Trophoblast cell (in vitro differentiated cells and primary cell): ENCODE data around the gene TUBGCP5.

ENCODE experiments used
- DNase-seq, 2 donors: peaks; one replicate each; pipeline ENCODE4 v3.0.0-alpha.2; 2016
- H2AFZ ChIP-seq: 2 replicates; pipeline ENCODE4 v1.6.1; 2013; ENCODE audit warnings: low read length, moderate library complexity, mild to moderate bottlenecking; ENCODE audit not compliant: insufficient read depth, poor library complexity
- H2AK5ac ChIP-seq: 2 replicates; pipeline ENCODE4 v1.6.1; 2013; ENCODE audit warnings: mild to moderate bottlenecking, low read length
- H2BK120ac ChIP-seq: 2 replicates; pipeline ENCODE4 v1.6.1; 2013; ENCODE audit warnings: low read length, mild to moderate bottlenecking, moderate library complexity; ENCODE audit not compliant: insufficient read depth, poor library complexity
- H2BK12ac ChIP-seq: 2 replicates; pipeline ENCODE4 v1.6.1; 2013; ENCODE audit warnings: mild to moderate bottlenecking, low read length, moderate library complexity
- H2BK5ac ChIP-seq: 2 replicates; pipeline ENCODE4 v1.6.1; 2013; ENCODE audit warnings: low read length, low read depth, moderate library complexity, mild to moderate bottlenecking; ENCODE audit not compliant: poor library complexity
- H3K14ac ChIP-seq: 2 replicates; pipeline ENCODE4 v1.6.1; 2013; ENCODE audit warnings: mild to moderate bottlenecking, low read length
- H3K18ac ChIP-seq: 2 replicates; pipeline ENCODE4 v1.6.1; 2013; ENCODE audit warnings: mild to moderate bottlenecking, low read length
- H3K23ac ChIP-seq: 2 replicates; pipeline ENCODE4 v1.6.1; 2013; ENCODE audit warnings: low read length
- H3K27ac ChIP-seq: 2 replicates; pipeline ENCODE4 v1.5.1; 2013; ENCODE audit warnings: low read depth, mild to moderate bottlenecking, inconsistent platforms, low read length, moderate library complexity
- H3K27me3 ChIP-seq: 2 replicates; pipeline ENCODE4 v1.6.1; 2013; ENCODE audit warnings: inconsistent platforms, mild to moderate bottlenecking, low read length, moderate library complexity; ENCODE audit not compliant: insufficient read depth
- H3K36me3 ChIP-seq, 2 experiments: 1 replicate in 1 of 2; 2 replicates in 1 of 2; pipeline ENCODE4 v1.6.1; 2013; ENCODE audit warnings: low read length in 2 of 2, mild to moderate bottlenecking in 2 of 2, moderate library complexity in 1 of 2; ENCODE audit not compliant: insufficient read depth in 2 of 2, control insufficient read depth in 1 of 2
- H3K4ac ChIP-seq: 2 replicates; pipeline ENCODE4 v1.6.1; 2013; ENCODE audit warnings: low read depth, mild to moderate bottlenecking, low read length, moderate library complexity
- H3K4me1 ChIP-seq, 2 experiments: 1 replicate in 1 of 2; 2 replicates in 1 of 2; pipeline ENCODE4 v1.6.1; 2013; ENCODE audit warnings: low read length in 2 of 2, mild to moderate bottlenecking in 2 of 2, moderate library complexity in 1 of 2; ENCODE audit not compliant: insufficient read depth in 2 of 2, control insufficient read depth in 1 of 2
- H3K4me2 ChIP-seq: 2 replicates; pipeline ENCODE4 v1.6.1; 2013; ENCODE audit warnings: inconsistent platforms, mild to moderate bottlenecking, low read length, moderate library complexity
- H3K4me3 ChIP-seq: 2 replicates; pipeline ENCODE4 v1.5.1; 2013; ENCODE audit warnings: mild to moderate bottlenecking, low read depth, low read length, inconsistent platforms
- H3K79me1 ChIP-seq: one replicate; pipeline ENCODE4 v1.6.1; 2013; ENCODE audit warnings: low read length
- H3K79me2 ChIP-seq: 2 replicates; pipeline ENCODE4 v1.6.1; 2013; ENCODE audit warnings: low read length, mild to moderate bottlenecking; ENCODE audit not compliant: control insufficient read depth, insufficient read depth, poor library complexity
- H3K9ac ChIP-seq: 2 replicates; pipeline ENCODE4 v1.6.1; 2013; ENCODE audit warnings: mild to moderate bottlenecking, low read length
- H3K9me3 ChIP-seq: 2 replicates; pipeline ENCODE4 v1.6.1; 2013; ENCODE audit warnings: low read depth, mild to moderate bottlenecking, control low read depth, inconsistent platforms, low read length; ENCODE audit not compliant: insufficient read depth
- H4K12ac ChIP-seq: 2 replicates; pipeline ENCODE4 v1.6.1; 2013; ENCODE audit warnings: low read depth, mild to moderate bottlenecking, low read length, moderate library complexity
- H4K8ac ChIP-seq: 2 replicates; pipeline ENCODE4 v1.6.1; 2013; ENCODE audit warnings: low read depth, mild to moderate bottlenecking, low read length, moderate library complexity
- H4K91ac ChIP-seq: one replicate; pipeline ENCODE4 v1.6.1; 2013; ENCODE audit warnings: low read depth, mild to moderate bottlenecking, low read length, moderate library complexity
- WGBS: extraction: QIAGEN DNeasy Blood & Tissue Kit; methylation state at CpG from one replicate; pipeline ENCODE4 v1.1.7; 2013; ENCODE audit warnings: missing lambda C conversion rate; ENCODE audit not compliant: insufficient read length, insufficient coverage; ENCODE audit errors: extremely low coverage; 5-methylcytosine and 5-hydroxymethylcytosine counted together

Gene TUBGCP5

DNA sequence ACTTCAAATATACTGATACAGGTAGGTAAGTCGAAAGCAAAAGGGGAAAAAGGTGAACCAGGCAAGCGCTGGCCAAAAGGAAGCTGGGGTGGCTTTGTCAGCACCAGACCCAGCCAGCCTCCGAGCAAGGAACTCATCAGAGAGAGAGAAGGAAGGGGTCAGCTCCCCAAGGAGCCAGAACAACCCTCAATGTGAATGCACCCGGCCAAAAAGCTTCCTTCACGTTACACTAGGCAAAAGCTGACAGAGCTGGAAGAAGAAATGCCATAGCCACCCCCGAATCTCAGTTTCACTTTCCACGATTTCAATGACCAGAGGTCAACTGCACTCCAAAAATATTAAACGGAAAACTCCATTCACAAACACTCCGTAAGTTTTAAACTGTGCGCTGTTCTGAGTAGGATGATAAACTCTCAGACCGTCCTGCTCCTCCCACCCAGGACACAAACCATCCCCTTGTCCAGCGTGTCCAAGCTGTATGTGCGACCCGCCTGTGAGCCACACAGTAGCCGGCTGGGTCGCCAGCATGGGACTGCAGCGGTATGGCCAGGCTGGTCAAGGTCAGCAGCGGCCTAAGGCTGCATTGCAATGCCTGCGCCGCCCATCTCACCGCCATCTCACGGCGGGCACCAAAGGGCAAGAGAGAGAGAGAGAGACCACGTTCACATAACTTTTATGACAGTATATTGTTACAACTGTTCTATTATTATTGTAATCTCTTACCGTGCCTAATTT lies 88.9 kb downstream of the TUBGCP5 start:
- Histone ChIP-seq H2AK5ac (no peak overlapping the region), H3K36me3 (peaks cover 5 to 8% of the 10 kb centered on the region in 2 experiments), H4K12ac (no peak overlapping the region), H3K14ac (no peak overlapping the region), H2BK5ac (no peak overlapping the region), H3K79me1 (no peaks in the 10 kb centered on the region), H2BK120ac (no peak overlapping the region), H3K4me2 (no peak overlapping the region), H2BK12ac (no peak overlapping the region), H3K27ac (no peak overlapping the region), H2AFZ (no peak overlapping the region), H3K79me2 (peaks cover 37% of the 10 kb centered on the region), H3K18ac (no peak overlapping the region), H3K4me3 (no peak overlapping the region), H4K8ac (no peak overlapping the region), H3K27me3 (no peaks in the 10 kb centered on the region), H3K9ac (no peak overlapping the region), H3K4me1 (peaks cover 5 to 6% of the 10 kb centered on the region in 2 experiments), H3K4ac (peak overlapping the region; percentile 7), H4K91ac (no peak overlapping the region), H3K23ac (no peak overlapping the region), H3K9me3 (no peaks in the 10 kb centered on the region)
- no CpG with 5 or more reads among the region's 25 CpGs for WGBS
- DNase-seq = no peak
